ENCODE data around the gene IGSF9B.

IGSF9B gene

GRCh38 chr11:133957900-133958299 lies 1.1 kb upstream of the IGSF9B start:
- in situ Hi-C loops (cut with MboI; ENCODE audit: low pct_unique_long_range_greater_than_20kb, low sequenced_read_pairs, unreplicated experiment), result no loop called here
- TF ChIP-seq CTCF (IDR thresholded peaks at IDR 0.05; ENCODE audit: extremely low read depth, insufficient read depth, missing control alignments), result no peak
- DNase-seq (ENCODE audit: low spot score), result no peak

GRCh38 chr11:133955945-133956421 lies 785 bp downstream of the IGSF9B start:
- no peak for TF ChIP-seq CTCF (IDR thresholded peaks at IDR 0.05; ENCODE audit: extremely low read depth, insufficient read depth, missing control alignments)
- no peak for DNase-seq (ENCODE audit: low spot score)
- in situ Hi-C loops (cut with MboI; ENCODE audit: low pct_unique_long_range_greater_than_20kb, low sequenced_read_pairs, unreplicated experiment), result no loop called here

GRCh38 chr11:133955081-133955891 lies 1.5 kb downstream of the IGSF9B start:
- DNase-seq (ENCODE audit: low spot score), result no peak
- in situ Hi-C loops (cut with MboI; ENCODE audit: low pct_unique_long_range_greater_than_20kb, low sequenced_read_pairs, unreplicated experiment), result no loop called here
- TF ChIP-seq CTCF (IDR thresholded peaks at IDR 0.05; ENCODE audit: extremely low read depth, insufficient read depth, missing control alignments), result no peak

GRCh38 chr11:133953999-133954398 lies 2.8 kb downstream of the IGSF9B start:
- DNase-seq (ENCODE audit: low spot score), result no peak
- no peak for TF ChIP-seq CTCF (IDR thresholded peaks at IDR 0.05; ENCODE audit: extremely low read depth, insufficient read depth, missing control alignments)
- in situ Hi-C loops (cut with MboI; ENCODE audit: low pct_unique_long_range_greater_than_20kb, low sequenced_read_pairs, unreplicated experiment), result no loop called here

GRCh38 chr11:133953547-133953946 lies 3.2 kb downstream of the IGSF9B start:
- in situ Hi-C loops (cut with MboI; ENCODE audit: low pct_unique_long_range_greater_than_20kb, low sequenced_read_pairs, unreplicated experiment), result no loop called here
- TF ChIP-seq CTCF (IDR thresholded peaks at IDR 0.05; ENCODE audit: extremely low read depth, insufficient read depth, missing control alignments), result no peak
- DNase-seq (ENCODE audit: low spot score), result no peak

GRCh38 chr11:133952199-133953190 lies 4.3 kb downstream of the IGSF9B start:
- TF ChIP-seq CTCF (IDR thresholded peaks at IDR 0.05; ENCODE audit: extremely low read depth, insufficient read depth, missing control alignments), result no peak
- in situ Hi-C loops (cut with MboI; ENCODE audit: low pct_unique_long_range_greater_than_20kb, low sequenced_read_pairs, unreplicated experiment), result no loop called here
- no peak for DNase-seq (ENCODE audit: low spot score)
